Vagina (tissue), 2 donors: ENCODE measurements around the gene PRC1.

Experiments
- CTCF ChIP-seq, 3 experiments: fragments of 450-650 bp in 2 of 3; fragments of 200-600 bp in 1 of 3; sonication (generic) in 1 of 3; IDR thresholded peaks; one replicate each; pipeline ENCODE4 v1.5.1; 2017 to 2019; ENCODE audit warnings: antibody characterized with exemption in 3 of 3, mild to moderate bottlenecking in 2 of 3, moderate library complexity in 2 of 3
- POLR2AphosphoS5 ChIP-seq, 2 donors: sonication (generic); formaldehyde crosslinking; IDR thresholded peaks; one replicate each; pipeline ENCODE4 v1.9.0; 2017; ENCODE audit warnings: antibody characterized with exemption in 2 of 2, mild to moderate bottlenecking in 2 of 2, low read depth in 1 of 2; ENCODE audit not compliant: insufficient read depth in 1 of 2

DNA sequence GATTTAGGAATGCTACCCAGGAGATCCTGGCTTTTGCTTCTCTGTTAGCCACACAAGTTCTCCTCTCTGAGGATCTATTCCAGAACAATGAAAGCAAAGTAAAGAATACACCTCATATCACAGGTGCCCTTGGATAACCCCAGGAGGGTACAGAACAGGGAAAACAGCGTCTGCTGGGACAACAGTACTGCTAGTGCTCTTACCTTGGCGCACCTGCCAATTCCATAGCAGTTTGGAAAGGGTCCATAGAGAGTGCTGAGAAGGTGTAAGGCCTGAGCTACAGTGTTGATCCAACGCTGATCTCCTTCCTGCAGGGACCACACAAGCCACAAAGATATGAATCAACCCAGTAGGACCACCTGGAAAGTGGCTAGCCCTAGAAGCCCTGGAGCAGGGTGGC is 12.9 kb upstream of the PRC1 start:
- TF ChIP-seq CTCF (IDR thresholded peaks at IDR 0.05) (no peak), POLR2AphosphoS5 (IDR thresholded peaks at IDR 0.05; ENCODE audit: insufficient read depth in 1 of 2, low read depth in 1 of 2) (no peak)
